Hematopoietic multipotent progenitor cell treated with erythropoietin and hydrocortisone succinate and interleukin-3 and kit ligand, for 4 days (in vitro differentiated cells): ENCODE measurements around the gene GTF3C4.

Experiments used
- DNase-seq: peaks from one replicate; pipeline ENCODE4 v3.0.0-alpha.2; 2015

GTF3C4 gene

GRCh38 chr9:132739710-132740310, 69.5 kb downstream of the GTF3C4 start:
- no peak for DNase-seq

- DNase-seq: no peak
Measured at GRCh38 chr9:132740526-132741309, 70.5 kb downstream of the GTF3C4 start.

DNA sequence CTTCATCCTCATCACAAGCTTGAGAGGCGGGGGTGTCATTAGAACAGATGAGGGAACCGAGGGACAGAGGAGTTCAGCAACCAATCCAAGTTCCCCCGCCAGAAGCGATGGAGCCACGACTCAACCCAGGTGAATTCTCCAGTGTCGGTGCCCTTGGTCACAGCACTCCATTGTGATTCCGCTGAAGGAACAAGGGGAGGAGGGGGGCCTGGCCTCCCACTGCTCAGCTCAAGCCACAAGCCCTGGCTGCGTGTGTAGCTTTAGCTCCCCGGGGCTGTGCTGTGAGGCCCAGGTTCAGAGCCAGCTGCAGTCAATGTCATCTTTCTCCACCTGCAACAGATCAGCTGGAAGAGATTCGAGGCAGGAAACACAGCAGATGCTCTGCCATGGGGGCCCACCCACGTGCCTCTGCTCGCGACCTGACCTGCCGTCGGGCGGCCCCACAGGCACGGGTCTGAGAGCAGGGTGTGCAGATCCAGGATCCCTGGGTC, 72.6 kb downstream of the GTF3C4 start:
- no peak for DNase-seq

DNA sequence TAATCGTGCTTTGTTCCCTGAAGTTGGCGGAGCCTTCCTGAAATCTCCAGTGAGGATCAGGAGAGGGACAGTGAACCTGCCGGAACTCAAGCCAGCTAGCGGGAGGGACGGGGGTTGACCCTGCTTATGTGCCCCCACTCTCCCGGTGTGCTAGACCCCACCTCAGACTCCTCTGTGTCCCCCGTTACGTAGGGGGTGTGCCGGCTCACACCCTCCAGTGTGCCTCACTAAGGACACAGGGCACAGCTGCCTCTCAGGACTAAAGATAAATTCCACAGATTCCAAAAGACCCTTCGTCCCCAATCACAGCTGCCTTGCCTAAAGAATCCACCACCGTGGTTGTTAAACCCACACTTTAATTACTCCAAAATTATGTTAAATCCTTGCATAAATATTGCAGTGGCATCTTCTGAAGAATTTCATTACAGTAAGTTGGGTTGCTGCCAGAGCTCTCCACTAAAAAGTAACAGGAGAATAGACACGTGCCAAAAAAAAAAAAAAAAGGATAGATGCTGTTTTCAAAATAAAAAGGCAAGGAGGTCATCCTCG, 73.7 kb downstream of the GTF3C4 start:
- no peak for DNase-seq
